Measurements from ENCODE around the gene LEMD3. TPM values are rescaled to one million over a fixed set of nuclear protein-coding genes. Genes with fewer than 3 reads are reported as not detected.

The LEMD3 gene
- total and polyA plus RNA-seq, 2 experiments from 2014 or later: 15.4 to 56.7 TPM

DNA sequence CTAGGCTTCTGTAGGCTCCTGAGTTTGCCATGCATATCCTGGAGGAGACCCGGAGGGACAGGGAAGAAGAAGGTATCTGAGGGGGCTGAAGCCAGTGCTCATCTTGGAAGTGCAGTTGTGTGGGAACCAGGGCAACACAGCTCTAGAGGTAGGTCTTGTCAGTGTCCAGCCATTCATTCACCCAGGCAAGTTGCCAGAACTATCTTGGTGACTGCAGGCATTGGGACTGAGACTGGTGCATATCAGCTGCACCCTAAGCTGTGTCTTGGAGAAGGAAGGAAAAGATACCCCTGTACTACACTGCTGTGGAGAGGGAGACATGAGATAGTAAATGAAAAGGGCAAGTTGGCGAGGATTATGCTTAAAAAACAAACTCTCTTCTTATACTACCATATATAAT lies 43.4 kb upstream of the LEMD3 start (continued):
- TF ChIP-seq ETS1 (IDR thresholded peaks at IDR 0.05) (no peak), NANOG (IDR thresholded peaks at IDR 0.05; ENCODE audit: borderline replicate concordance) (no peak)

- no peaks in the 10 kb centered on the region for H3K9me2 ChIP-seq (ENCODE audit: insufficient read depth)
- H3K4me3 ChIP-seq: no peak overlapping the region
- H3K36me3 Mint-ChIP-seq (ENCODE audit: low read depth): no peaks in the 10 kb centered on the region
- H3K9me3 Mint-ChIP-seq: no peaks in the 10 kb centered on the region
- H3K27me3 ChIP-seq (ENCODE audit: insufficient read depth): peaks cover 19% of the 10 kb centered on the region
- H3K79me2 ChIP-seq (replicated peaks; ENCODE audit: insufficient read depth): no peaks in the 10 kb centered on the region
- H3K27me3 Mint-ChIP-seq (ENCODE audit: insufficient read depth, low read depth, poor library complexity): peaks cover 8% of the 10 kb centered on the region
- H3K27ac ChIP-seq (ENCODE audit: low read depth): no peak overlapping the region
- ATAC-seq (no peak), DNase-seq (ENCODE audit: low spot score) (no peak)
- H3K27ac Mint-ChIP-seq: no peak overlapping the region
- H3K4me1 Mint-ChIP-seq: no peaks in the 10 kb centered on the region
- no peaks in the 10 kb centered on the region for H3K36me3 ChIP-seq (ENCODE audit: insufficient read depth)
- H3K4me1 ChIP-seq (ENCODE audit: insufficient read depth): no peaks in the 10 kb centered on the region
- no peak overlapping the region for H2AFZ ChIP-seq
- no peaks in the 10 kb centered on the region for H4K20me1 ChIP-seq (replicated peaks; ENCODE audit: insufficient read depth)
- H3K4me2 ChIP-seq: no peak overlapping the region
- TF ChIP-seq, protein P1, sequence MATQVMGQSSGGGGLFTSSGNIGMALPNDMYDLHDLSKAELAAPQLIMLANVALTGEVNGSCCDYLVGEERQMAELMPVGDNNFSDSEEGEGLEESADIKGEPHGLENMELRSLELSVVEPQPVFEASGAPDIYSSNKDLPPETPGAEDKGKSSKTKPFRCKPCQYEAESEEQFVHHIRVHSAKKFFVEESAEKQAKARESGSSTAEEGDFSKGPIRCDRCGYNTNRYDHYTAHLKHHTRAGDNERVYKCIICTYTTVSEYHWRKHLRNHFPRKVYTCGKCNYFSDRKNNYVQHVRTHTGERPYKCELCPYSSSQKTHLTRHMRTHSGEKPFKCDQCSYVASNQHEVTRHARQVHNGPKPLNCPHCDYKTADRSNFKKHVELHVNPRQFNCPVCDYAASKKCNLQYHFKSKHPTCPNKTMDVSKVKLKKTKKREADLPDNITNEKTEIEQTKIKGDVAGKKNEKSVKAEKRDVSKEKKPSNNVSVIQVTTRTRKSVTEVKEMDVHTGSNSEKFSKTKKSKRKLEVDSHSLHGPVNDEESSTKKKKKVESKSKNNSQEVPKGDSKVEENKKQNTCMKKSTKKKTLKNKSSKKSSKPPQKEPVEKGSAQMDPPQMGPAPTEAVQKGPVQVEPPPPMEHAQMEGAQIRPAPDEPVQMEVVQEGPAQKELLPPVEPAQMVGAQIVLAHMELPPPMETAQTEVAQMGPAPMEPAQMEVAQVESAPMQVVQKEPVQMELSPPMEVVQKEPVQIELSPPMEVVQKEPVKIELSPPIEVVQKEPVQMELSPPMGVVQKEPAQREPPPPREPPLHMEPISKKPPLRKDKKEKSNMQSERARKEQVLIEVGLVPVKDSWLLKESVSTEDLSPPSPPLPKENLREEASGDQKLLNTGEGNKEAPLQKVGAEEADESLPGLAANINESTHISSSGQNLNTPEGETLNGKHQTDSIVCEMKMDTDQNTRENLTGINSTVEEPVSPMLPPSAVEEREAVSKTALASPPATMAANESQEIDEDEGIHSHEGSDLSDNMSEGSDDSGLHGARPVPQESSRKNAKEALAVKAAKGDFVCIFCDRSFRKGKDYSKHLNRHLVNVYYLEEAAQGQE (IDR thresholded peaks at IDR 0.05; ENCODE audit: unreplicated experiment): no peak
- no peak for TF ChIP-seq ETS1 (IDR thresholded peaks at IDR 0.05)
- TF ChIP-seq, protein P2, sequence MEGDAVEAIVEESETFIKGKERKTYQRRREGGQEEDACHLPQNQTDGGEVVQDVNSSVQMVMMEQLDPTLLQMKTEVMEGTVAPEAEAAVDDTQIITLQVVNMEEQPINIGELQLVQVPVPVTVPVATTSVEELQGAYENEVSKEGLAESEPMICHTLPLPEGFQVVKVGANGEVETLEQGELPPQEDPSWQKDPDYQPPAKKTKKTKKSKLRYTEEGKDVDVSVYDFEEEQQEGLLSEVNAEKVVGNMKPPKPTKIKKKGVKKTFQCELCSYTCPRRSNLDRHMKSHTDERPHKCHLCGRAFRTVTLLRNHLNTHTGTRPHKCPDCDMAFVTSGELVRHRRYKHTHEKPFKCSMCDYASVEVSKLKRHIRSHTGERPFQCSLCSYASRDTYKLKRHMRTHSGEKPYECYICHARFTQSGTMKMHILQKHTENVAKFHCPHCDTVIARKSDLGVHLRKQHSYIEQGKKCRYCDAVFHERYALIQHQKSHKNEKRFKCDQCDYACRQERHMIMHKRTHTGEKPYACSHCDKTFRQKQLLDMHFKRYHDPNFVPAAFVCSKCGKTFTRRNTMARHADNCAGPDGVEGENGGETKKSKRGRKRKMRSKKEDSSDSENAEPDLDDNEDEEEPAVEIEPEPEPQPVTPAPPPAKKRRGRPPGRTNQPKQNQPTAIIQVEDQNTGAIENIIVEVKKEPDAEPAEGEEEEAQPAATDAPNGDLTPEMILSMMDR (conservative IDR thresholded peaks at IDR 0.05; ENCODE audit: low read depth in 2 of 2): no peak
- TF ChIP-seq CREB1 (CRISPR knock-in tag; IDR thresholded peaks at IDR 0.05; ENCODE audit: low read depth): no peak
- H3K4me3 Mint-ChIP-seq: no peak overlapping the region
- no peaks in the 10 kb centered on the region for H3F3A ChIP-seq (replicated peaks; ENCODE audit: low read depth)
Observed at GRCh38 chr12:65126482-65126881, 42.9 kb upstream of the LEMD3 start.
